Measurements from ENCODE around the gene SEPTIN5. TPM values are rescaled to one million over a fixed set of nuclear protein-coding genes. Genes with fewer than 3 reads are reported as not detected.

SEPTIN5 gene
- total RNA-seq, 1 donor from 2014 or later = 3.9 TPM

DNA sequence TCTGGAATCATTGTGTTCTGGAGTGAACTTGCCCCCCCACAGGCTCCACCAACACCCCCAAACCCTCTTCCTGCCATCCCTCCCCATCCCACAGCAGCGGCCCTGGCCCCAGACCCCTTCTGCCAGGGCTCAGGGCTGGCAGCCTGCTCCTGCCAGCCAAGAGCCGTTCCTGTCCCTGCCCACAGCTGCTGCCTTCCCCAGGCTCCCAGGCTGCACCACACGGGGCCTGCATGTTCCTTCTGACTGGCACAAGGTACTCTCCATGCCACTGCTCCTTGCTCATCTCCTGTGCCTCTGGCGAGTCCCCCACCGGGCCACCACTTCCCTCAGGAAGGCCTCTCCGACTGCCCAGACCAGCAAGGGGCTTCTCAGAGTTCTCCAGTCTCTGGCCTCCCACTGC, 14.0 kb downstream of the SEPTIN5 start:
- DNase-seq (ENCODE audit: low read depth) = no peak
- TF ChIP-seq, protein P1, sequence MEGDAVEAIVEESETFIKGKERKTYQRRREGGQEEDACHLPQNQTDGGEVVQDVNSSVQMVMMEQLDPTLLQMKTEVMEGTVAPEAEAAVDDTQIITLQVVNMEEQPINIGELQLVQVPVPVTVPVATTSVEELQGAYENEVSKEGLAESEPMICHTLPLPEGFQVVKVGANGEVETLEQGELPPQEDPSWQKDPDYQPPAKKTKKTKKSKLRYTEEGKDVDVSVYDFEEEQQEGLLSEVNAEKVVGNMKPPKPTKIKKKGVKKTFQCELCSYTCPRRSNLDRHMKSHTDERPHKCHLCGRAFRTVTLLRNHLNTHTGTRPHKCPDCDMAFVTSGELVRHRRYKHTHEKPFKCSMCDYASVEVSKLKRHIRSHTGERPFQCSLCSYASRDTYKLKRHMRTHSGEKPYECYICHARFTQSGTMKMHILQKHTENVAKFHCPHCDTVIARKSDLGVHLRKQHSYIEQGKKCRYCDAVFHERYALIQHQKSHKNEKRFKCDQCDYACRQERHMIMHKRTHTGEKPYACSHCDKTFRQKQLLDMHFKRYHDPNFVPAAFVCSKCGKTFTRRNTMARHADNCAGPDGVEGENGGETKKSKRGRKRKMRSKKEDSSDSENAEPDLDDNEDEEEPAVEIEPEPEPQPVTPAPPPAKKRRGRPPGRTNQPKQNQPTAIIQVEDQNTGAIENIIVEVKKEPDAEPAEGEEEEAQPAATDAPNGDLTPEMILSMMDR (conservative IDR thresholded peaks at IDR 0.05; ENCODE audit: low read depth, low read length) = no peak
- H3K4me3 ChIP-seq (ENCODE audit: low read depth, low read length) = no peak overlapping the region

DNA sequence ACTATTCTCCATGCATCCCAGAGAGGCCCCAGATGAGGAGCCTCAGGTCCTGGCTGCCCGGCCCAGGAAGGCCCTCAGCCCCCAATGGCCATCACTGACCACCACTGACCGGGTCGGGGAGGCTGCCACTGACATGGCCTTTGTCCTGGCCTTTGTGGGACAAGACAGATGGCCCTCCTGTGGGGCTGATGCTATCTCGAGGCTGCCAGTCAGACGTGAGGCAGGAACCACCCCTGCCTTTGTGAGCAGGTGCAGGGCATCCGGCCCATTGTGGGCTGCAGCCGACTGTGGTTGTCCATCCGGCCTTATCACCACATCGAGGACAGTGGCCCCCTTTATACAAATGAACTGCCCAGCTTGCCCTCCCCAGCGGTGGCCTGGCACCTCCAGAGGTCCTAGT, 14.5 kb downstream of the SEPTIN5 start:
- no peak overlapping the region for H3K4me3 ChIP-seq (ENCODE audit: low read depth, low read length)
- no peak for DNase-seq (ENCODE audit: low read depth)
- TF ChIP-seq, protein P1 (conservative IDR thresholded peaks at IDR 0.05; ENCODE audit: low read depth, low read length) = no peak

DNA sequence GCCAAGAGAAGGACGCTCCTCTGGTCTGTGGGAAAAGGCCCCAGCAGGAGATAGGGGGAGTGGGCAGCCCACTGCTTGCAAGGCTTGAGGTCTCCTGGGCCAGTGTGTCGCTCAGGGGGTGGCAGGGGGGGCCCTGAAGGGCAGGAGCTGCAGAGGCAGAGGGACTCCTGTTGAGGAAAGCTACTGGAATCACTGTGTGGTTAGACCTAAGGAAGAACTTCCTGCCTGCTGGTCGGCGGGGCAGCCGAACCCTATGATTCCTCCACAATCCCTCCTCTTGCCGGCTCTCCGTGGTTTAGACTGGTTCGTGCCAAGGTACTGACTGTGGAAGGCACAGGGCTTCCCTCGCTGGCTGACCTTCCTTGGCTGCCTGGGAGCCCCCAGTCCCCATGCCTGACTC, 15.2 kb downstream of the SEPTIN5 start:
- TF ChIP-seq, protein P1 (conservative IDR thresholded peaks at IDR 0.05; ENCODE audit: low read depth, low read length) = no peak
- no peak overlapping the region for H3K4me3 ChIP-seq (ENCODE audit: low read depth, low read length)
- DNase-seq (ENCODE audit: low read depth) = no peak

DNA sequence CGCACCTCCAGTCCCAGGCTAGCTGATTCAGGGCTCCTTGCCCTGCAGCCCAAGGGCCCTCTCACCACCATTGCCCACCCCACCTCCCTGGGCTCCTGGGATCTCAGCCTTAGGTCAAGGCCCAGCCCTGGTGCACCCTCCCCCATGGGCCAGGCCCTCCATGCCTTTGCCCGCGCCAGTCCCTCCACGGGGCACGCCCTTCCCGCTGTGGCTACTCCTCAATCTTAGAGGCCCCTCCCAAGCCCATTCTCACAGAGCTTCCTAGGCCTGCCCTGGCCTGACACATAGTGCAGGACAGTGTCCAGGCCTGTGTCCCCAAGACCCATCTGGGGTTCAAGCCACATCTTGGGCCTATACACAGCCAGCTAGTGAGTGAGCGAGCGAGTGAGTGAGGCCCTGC, 15.9 kb downstream of the SEPTIN5 start:
- TF ChIP-seq, protein P1 (conservative IDR thresholded peaks at IDR 0.05; ENCODE audit: low read depth, low read length) = no peak
- no peak for DNase-seq (ENCODE audit: low read depth)
- no peak overlapping the region for H3K4me3 ChIP-seq (ENCODE audit: low read depth, low read length)

DNA sequence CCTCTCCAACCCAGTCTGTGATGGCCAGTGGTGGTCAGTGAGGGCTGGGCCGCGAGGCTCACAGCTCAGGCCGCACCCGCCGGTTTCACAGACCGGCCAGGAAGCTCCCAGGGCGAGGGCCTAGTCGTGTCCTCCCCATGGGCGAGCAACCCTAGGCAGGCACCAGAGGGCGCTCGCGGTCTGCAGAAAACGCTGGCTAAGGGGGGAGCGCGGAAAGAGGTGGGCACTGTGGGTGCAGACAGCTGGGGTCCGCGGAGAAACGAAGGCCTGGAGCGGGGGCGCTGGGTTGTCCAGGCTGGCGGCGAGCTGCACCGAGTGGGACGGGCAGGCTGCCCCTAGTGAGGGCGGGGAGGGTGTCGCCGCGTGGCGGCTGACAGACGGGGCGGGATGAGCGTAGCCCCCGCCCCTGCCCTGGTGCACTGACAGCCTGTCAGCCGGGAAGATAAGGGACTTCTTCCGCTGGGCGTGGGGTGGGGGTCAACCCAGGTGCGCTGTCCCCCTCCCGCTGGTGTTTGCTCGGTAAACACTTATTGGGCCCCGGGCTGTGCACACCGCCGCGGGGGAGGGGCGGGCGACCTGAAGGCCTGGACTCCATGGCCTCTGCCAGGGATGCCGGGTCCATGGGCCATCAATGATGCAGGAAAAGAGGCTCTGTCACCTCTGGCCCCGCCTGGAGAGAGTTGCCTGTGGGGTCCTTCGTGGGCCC, 16.5 kb downstream of the SEPTIN5 start:
- peak overlapping the region; percentile 40 for H3K4me3 ChIP-seq (ENCODE audit: low read depth, low read length)
- TF ChIP-seq, protein P1 (conservative IDR thresholded peaks at IDR 0.05; ENCODE audit: low read depth, low read length) = peak; percentile 85
- DNase-seq (ENCODE audit: low read depth) = no peak

DNA sequence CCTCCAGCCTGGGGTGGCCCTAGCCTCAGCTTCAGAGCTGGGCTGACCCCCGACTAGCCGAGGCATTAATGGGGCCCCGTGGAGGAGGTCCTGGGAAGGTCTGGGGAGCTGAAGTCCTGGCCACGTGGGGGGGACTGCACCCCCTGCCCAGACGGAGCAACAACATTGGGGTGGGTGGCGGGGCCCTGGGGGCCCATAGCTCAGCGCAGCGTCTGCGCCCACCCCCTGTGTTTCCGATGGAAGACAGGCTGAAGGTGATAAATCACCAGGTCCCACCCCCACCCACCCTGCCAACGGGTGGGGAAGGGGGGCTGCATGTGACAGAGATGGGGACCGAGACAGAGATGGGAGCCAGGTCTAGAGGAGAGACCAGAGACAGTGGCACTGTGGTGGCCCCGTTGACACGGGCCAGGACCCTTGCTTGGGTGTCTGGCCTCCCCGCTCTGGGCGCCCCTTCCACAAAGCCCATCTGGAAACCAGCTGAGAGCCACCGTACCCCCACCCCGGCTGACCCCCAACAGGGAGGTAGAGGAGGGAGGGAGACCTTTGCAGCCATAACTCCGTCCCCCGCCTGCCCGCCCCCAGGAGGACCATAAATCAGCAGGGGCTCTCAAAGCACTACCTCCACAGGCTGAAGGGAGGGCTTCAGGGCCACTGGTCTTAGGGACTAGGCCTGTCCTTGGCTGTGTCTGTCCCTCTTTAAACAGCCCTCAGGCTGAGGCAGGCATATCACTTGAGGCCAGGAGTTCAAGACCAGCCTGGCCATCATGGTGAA, 17.2 kb downstream of the SEPTIN5 start:
- TF ChIP-seq, protein P1 (conservative IDR thresholded peaks at IDR 0.05; ENCODE audit: low read depth, low read length) = no peak
- no peak overlapping the region for H3K4me3 ChIP-seq (ENCODE audit: low read depth, low read length)
- no peak for DNase-seq (ENCODE audit: low read depth)
